Glutamatergic neuron (in vitro differentiated cells): ENCODE data around the gene ARMC10. TPM values are rescaled to one million over a fixed set of nuclear protein-coding genes. Genes with fewer than 3 reads are reported as not detected.
"Not testable (repeated sequence)": the region's sequence is repeated elsewhere in the genome, so short reads cannot be mapped to it uniquely, and the experiment has no call there.

ENCODE experiments used
- DNase-seq: peaks from one replicate; pipeline ENCODE4 v3.0.0; 2022
- H3K27ac Mint-ChIP-seq: one replicate; pipeline ENCODE4 v1.8.0; 2020; ENCODE audit warnings: mild to moderate bottlenecking, mixed read lengths, inconsistent platforms; ENCODE audit not compliant: unreplicated experiment
- H3K27me3 Mint-ChIP-seq: one replicate; pipeline ENCODE4 v1.8.0; 2020; ENCODE audit warnings: mild to moderate bottlenecking, moderate library complexity, mixed read lengths, inconsistent platforms; ENCODE audit not compliant: unreplicated experiment
- H3K36me3 Mint-ChIP-seq: one replicate; pipeline ENCODE4 v1.8.0; 2020; ENCODE audit warnings: mild to moderate bottlenecking, mixed read lengths, inconsistent platforms; ENCODE audit not compliant: unreplicated experiment
- H3K4me1 Mint-ChIP-seq: one replicate; pipeline ENCODE4 v1.8.0; 2020; ENCODE audit warnings: mild to moderate bottlenecking, low read depth, mixed read lengths, inconsistent platforms; ENCODE audit not compliant: unreplicated experiment
- H3K4me3 Mint-ChIP-seq: one replicate; pipeline ENCODE4 v1.8.0; 2020; ENCODE audit warnings: mild to moderate bottlenecking, mixed read lengths, inconsistent platforms; ENCODE audit not compliant: unreplicated experiment
- H3K9me3 Mint-ChIP-seq: one replicate; pipeline ENCODE4 v1.8.0; 2020; ENCODE audit warnings: mild to moderate bottlenecking, moderate library complexity, mixed read lengths, inconsistent platforms; ENCODE audit not compliant: unreplicated experiment
- total RNA-seq: library from RNA; stranded (reverse); fragmentation: NEBNext Ultra II Directional; extraction: Animal tissue kit (Norgen Biotek cat#: 25700); gene quantifications from one replicate; pipeline ENCODE4 v1.2.1, GENCODE V29; 2021; ENCODE audit not compliant: unreplicated experiment
- TF ChIP-seq, protein P1 (sequence below): fragments of 200-600 bp; sonication (generic); IDR thresholded peaks from one replicate; pipeline ENCODE4 v1.5.0; 2021; ENCODE audit not compliant: partially characterized antibody, unreplicated experiment

ARMC10 gene
- total RNA-seq, 1 donor from 2014 or later = 16.1 TPM

DNA sequence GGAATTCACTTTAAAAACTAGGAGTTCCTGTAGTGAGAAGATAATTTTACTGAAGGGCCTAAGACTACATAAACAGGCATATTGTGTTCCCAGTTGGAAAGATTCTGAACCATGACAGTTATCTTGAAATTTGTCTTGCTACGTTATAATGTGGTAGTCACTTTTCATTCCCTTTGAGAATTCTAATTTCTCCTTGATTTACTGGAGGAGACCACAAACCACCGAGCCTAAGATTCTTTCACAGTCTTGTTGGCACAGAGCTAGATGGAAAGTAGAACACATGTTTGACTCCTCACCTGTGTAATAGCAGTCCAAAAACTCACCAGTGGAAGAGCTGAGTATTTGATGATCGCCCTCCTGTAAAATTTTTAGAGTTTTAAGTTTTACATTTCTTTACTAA is 4.9 kb downstream of the ARMC10 start:
- DNase-seq = no peak
- no peak overlapping the region for H3K27ac Mint-ChIP-seq
- H3K4me1 Mint-ChIP-seq = peaks cover 4% of the 10 kb centered on the region
- H3K27me3 Mint-ChIP-seq = peaks cover 8% of the 10 kb centered on the region
- TF ChIP-seq, protein P1, sequence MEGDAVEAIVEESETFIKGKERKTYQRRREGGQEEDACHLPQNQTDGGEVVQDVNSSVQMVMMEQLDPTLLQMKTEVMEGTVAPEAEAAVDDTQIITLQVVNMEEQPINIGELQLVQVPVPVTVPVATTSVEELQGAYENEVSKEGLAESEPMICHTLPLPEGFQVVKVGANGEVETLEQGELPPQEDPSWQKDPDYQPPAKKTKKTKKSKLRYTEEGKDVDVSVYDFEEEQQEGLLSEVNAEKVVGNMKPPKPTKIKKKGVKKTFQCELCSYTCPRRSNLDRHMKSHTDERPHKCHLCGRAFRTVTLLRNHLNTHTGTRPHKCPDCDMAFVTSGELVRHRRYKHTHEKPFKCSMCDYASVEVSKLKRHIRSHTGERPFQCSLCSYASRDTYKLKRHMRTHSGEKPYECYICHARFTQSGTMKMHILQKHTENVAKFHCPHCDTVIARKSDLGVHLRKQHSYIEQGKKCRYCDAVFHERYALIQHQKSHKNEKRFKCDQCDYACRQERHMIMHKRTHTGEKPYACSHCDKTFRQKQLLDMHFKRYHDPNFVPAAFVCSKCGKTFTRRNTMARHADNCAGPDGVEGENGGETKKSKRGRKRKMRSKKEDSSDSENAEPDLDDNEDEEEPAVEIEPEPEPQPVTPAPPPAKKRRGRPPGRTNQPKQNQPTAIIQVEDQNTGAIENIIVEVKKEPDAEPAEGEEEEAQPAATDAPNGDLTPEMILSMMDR = no peak
- no peak overlapping the region for H3K4me3 Mint-ChIP-seq
- no peaks in the 10 kb centered on the region for H3K36me3 Mint-ChIP-seq
- H3K9me3 Mint-ChIP-seq = peaks cover 3% of the 10 kb centered on the region

DNA sequence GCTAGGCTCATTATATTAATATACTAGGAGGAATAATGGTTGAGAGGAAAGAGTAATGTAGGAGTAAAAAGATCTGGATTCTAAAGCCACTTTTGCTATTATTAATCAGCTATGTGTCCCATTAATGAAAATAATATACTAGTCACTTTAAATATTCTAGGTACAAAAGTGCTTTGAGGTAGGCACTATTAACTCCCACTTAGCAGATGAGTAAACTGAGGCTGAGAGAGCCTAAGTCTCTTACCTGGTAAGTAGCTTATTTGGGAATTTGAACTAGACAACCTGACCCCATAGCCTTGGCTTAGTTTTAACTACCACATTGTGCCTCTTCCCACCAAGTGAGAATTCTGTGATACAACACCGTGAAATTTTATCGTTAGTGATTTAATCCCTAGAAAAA is 6.0 kb downstream of the ARMC10 start:
- Mint-ChIP-seq H3K4me3 (no peak overlapping the region), H3K27me3 (peaks cover 3% of the 10 kb centered on the region), H3K27ac (no peak overlapping the region), H3K9me3 (no peaks in the 10 kb centered on the region), H3K4me1 (peaks cover under 1% of the 10 kb centered on the region), H3K36me3 (no peaks in the 10 kb centered on the region)
- TF ChIP-seq, protein P1 = no peak
- no peak for DNase-seq

DNA sequence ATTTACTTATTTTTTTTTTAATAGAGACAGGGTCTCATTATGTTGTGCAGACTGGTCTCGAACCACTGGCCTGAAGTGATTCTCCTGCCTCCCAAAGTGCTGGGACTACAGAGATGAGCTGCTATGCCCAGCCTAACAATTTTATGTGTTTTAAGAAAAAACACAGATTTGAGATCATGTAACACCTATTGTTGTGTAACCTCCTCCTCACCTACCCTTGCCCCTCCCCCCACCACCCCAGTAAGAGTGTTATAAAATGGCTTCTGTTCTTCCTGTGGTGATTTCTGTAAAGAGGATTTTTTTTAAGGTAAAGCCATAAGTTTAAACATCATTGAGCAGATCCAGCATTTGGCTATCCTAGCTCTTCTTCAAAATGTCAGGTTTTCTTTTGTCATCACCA is 7.6 kb downstream of the ARMC10 start:
- Mint-ChIP-seq H3K4me3 (no peak overlapping the region), H3K9me3 (no peaks in the 10 kb centered on the region), H3K27ac (no peak overlapping the region), H3K27me3 (peaks cover 3% of the 10 kb centered on the region), H3K36me3 (no peaks in the 10 kb centered on the region), H3K4me1 (no peaks in the 10 kb centered on the region)
- DNase-seq = no peak
- TF ChIP-seq, protein P1 = no peak

DNA sequence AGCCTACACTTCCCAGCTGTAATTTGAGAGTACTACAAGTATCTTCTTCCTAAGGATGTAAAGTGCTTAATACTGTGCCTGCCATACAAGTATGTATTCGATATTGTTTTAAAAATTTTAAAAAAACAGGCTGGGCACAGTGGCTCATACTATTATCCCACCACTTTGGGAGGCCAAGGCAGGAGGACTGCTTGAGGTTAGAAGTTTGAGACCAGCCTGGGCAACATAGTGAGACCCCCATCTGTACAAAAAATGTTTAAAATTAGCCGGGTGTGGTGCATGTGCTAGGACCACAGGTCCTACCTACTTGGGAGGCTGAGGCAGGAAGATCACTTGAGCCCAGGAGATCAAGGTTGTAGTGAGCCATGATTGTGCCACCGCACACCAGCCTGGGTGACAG is 8.3 kb downstream of the ARMC10 start:
- Mint-ChIP-seq H3K27me3 (peaks cover 3% of the 10 kb centered on the region), H3K4me3 (no peak overlapping the region), H3K27ac (no peak overlapping the region), H3K4me1 (no peaks in the 10 kb centered on the region), H3K9me3 (no peaks in the 10 kb centered on the region), H3K36me3 (no peaks in the 10 kb centered on the region)
- TF ChIP-seq, protein P1 = no peak
- DNase-seq = no peak

DNA sequence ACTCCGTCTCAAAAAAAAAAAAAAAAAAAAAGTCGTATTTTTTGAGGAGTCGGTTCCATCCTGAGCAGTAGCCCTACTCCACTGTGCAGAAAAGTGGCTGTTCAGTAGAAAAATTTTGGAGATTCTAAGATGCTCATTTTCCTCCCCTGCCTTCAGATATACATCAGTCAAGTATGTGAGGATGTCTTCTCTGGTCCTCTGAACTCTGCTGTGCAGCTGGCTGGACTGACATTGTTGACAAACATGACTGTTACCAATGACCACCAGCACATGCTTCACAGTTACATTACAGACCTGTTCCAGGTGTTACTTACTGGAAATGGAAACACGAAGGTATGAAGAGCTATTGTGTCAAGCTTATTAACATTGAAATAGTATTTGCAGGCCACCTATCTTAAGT is 17.4 kb downstream of the ARMC10 start:
- H3K27ac Mint-ChIP-seq, H3K4me1 Mint-ChIP-seq, DNase-seq, H3K36me3 Mint-ChIP-seq, H3K4me3 Mint-ChIP-seq, H3K27me3 Mint-ChIP-seq, H3K9me3 Mint-ChIP-seq: not testable (repeated sequence)

DNA sequence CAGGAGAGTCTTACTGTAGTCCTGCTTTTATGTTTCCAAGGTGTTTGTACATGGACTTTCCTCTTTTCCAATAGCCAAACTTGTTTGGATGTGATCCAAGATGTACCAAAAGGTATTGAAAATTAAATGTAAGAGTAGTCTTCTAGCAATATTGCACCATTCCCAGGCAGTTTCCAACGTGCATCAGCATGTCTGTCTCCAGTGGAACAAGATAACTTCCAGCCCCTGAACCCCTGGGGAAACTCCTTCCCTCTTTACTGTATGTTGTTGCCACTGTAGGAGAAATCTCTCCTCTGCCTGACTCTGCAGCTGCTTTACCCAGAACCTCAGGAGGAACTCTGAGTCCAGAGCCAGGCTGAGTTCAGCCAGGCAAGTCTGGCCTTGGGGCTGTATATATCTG is 18.5 kb downstream of the ARMC10 start:
- H3K4me3 Mint-ChIP-seq = no peak overlapping the region
- H3K27ac Mint-ChIP-seq = no peak overlapping the region
- no peak for DNase-seq
- TF ChIP-seq, protein P1 = no peak
- H3K36me3 Mint-ChIP-seq = peaks cover 3% of the 10 kb centered on the region
- H3K9me3 Mint-ChIP-seq = no peaks in the 10 kb centered on the region
- peaks cover 1% of the 10 kb centered on the region for H3K27me3 Mint-ChIP-seq
- H3K4me1 Mint-ChIP-seq = no peaks in the 10 kb centered on the region
